Esophagus (tissue), 2 donors: ENCODE results near the gene VIPR1. TPM values are rescaled to one million over a fixed set of nuclear protein-coding genes. Genes with fewer than 3 reads are reported as not detected.

Experiments used
- H3K27ac ChIP-seq, 2 donors: one replicate each; pipeline ENCODE4 v1.5.1; 2013; ENCODE audit warnings: low read depth in 2 of 2, mild to moderate bottlenecking in 2 of 2, inconsistent platforms in 1 of 2, low read length in 1 of 2, moderate library complexity in 1 of 2
- H3K27me3 ChIP-seq, 2 donors: one replicate each; pipeline ENCODE4 v1.6.1; 2013; ENCODE audit warnings: low read length in 2 of 2, control low read depth in 1 of 2, mild to moderate bottlenecking in 1 of 2; ENCODE audit not compliant: insufficient read depth in 2 of 2, control insufficient read depth in 1 of 2
- H3K36me3 ChIP-seq, 2 donors: one replicate each; pipeline ENCODE4 v1.6.1; 2013; ENCODE audit warnings: low read length in 1 of 2; ENCODE audit not compliant: control insufficient read depth in 2 of 2, insufficient read depth in 2 of 2
- H3K4me1 ChIP-seq, 2 donors: one replicate each; pipeline ENCODE4 v1.6.1; 2013; ENCODE audit warnings: low read length in 1 of 2; ENCODE audit not compliant: control insufficient read depth in 2 of 2, insufficient read depth in 2 of 2
- H3K4me3 ChIP-seq, 2 donors: one replicate each; pipeline ENCODE4 v1.5.1; 2013; ENCODE audit warnings: low read length in 2 of 2, mild to moderate bottlenecking in 2 of 2, low read depth in 1 of 2, moderate library complexity in 1 of 2
- H3K9me3 ChIP-seq, 2 donors: one replicate each; pipeline ENCODE4 v1.6.1; 2013; ENCODE audit warnings: mild to moderate bottlenecking in 2 of 2, low read depth in 1 of 2, low read length in 1 of 2, moderate library complexity in 1 of 2; ENCODE audit not compliant: control insufficient read depth in 2 of 2, insufficient read depth in 1 of 2
- WGBS, 2 donors: extraction: QIAGEN DNeasy Blood & Tissue Kit; methylation state at CpG; one replicate each; pipeline ENCODE4 v1.1.7; 2013; 5-methylcytosine and 5-hydroxymethylcytosine counted together
- polyA plus RNA-seq, 2 donors: library from polyadenylated mRNA; stranded (reverse); fragments of 200-250 nt; gene quantifications; one replicate each; pipeline ENCODE4 v1.2.3, GENCODE V29; 2013
- donor health status: healthy with polysubstance abuse.
- donor health status: Bipolar disorder and iron deficiency.

The VIPR1 gene
- polyA plus RNA-seq, 2 donors = 3.6 to 7.0 TPM

DNA sequence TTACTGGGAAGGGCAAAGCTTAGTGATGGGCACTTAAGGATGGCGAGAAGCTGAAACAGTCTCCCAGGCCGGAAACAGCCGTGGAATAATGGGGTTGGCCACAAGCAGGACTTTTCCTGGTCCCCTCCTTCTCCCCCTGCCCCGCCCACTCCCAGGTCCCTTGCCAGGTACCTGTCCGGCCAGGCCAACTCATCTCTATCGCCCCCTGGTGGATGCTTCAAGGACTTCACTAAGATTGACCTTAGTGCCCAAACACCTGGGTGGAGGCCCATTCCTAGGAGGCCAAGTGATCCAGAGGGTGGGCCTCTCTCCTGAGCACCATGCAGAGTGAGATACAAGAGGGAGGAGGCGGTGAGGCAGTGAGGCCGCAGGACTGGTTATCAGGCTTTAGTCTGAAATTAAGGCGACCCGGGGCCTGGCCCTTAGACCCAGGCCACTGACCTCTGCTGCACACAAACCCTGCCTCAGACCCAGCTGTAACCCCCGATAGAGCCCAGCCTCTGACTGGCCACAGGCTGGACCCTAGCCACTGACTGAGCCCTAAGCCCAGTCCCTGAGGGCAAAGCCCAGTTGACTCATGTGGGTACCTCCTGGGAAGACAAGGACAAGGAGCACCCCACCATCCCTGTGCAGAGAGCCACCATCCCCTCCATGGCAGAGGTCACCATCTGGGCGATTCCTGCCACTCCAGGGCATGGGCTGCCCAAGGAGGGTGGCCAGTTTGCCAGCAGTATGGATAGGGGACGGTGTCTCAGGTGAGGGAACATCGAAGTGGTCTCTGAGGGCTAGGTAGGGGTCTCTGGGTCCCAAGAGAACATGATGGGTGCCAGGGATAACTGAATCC lies 37.6 kb downstream of the VIPR1 start:
- H3K4me3 ChIP-seq = no peak overlapping the region
- no peaks in the 10 kb centered on the region for H3K27me3 ChIP-seq
- H3K4me1 ChIP-seq = peaks cover 0 to 2% of the 10 kb centered on the region in 2 donors
- 57 to 58% methylated on average over 11 to 14 of the region's 14 CpGs for WGBS, 2 donors
- no peaks in the 10 kb centered on the region for H3K9me3 ChIP-seq
- no peak overlapping the region for H3K27ac ChIP-seq
- H3K36me3 ChIP-seq = no peaks in the 10 kb centered on the region

DNA sequence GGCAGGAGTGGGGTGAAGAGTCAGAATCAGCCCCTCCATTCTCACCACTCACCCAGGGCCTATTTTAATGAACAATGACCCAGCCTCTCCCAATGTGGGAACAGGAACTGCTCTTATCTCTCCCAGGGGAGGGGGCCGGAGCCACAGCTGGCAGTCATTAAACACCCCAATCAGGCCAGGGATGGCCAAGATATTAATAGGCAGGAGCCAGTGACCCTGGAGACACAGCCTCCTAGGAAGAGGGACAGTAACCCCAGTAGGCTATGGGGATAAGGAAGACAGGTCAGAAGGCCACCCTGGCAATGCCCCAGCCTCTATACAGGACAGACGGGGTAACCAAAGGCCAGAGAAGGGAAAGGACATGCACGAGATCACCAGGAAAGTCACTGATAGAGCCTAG lies 38.6 kb downstream of the VIPR1 start:
- 59 to 66% methylated on average over 3 of the region's 3 CpGs for WGBS, 2 donors
- Histone ChIP-seq H3K27ac (no peak overlapping the region), H3K4me3 (no peak overlapping the region), H3K36me3 (no peaks in the 10 kb centered on the region), H3K4me1 (peaks cover 0 to 2% of the 10 kb centered on the region in 2 donors), H3K27me3 (no peaks in the 10 kb centered on the region), H3K9me3 (no peaks in the 10 kb centered on the region)

DNA sequence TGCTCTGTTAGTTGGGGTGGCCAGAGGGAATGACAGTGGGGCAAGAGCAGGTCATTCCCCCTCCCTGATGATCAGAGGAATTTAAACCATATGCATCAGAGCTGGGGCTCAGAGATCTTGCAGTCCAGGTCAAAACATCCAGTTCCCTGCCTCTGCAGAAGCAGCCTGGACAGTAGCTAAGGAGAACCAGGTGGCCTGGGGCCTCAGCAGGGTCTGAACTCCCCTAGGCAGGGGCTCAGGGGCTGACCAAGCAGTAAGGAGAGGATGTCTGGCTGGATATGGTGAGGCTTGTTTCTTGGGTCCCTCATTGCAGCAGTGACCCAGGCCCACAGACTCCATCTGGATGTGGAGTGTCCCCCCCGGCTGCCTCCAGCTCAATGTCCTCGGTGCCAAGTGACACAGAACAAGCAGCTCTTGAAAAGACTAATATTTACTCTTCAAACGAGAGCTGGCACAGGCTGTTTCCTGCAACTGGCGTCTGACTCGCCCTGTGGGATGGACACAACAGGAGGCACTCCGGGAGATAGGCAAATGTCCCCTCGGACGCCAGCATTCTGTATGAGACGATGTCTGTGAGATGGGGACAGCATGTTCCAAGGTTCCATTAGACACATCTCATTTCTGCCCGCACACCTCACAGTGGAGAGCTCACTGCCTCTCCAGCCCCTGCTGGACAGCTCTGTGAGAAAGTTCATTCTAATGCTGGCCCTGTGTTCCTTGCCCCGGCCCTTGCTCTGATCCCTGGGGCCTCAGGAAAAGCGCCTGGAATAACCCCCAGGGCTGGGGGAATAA lies 42.2 kb downstream of the VIPR1 start:
- Histone ChIP-seq H3K27ac (peak overlapping the region; percentile 27 to 43), H3K36me3 (peaks cover 0 to 2% of the 10 kb centered on the region in 2 donors), H3K9me3 (no peaks in the 10 kb centered on the region), H3K27me3 (no peaks in the 10 kb centered on the region), H3K4me1 (peaks cover 2% of the 10 kb centered on the region in 2 donors), H3K4me3 (no peak overlapping the region)
- WGBS, 2 donors = 31 to 37% methylated on average over 12 of the region's 12 CpGs

DNA sequence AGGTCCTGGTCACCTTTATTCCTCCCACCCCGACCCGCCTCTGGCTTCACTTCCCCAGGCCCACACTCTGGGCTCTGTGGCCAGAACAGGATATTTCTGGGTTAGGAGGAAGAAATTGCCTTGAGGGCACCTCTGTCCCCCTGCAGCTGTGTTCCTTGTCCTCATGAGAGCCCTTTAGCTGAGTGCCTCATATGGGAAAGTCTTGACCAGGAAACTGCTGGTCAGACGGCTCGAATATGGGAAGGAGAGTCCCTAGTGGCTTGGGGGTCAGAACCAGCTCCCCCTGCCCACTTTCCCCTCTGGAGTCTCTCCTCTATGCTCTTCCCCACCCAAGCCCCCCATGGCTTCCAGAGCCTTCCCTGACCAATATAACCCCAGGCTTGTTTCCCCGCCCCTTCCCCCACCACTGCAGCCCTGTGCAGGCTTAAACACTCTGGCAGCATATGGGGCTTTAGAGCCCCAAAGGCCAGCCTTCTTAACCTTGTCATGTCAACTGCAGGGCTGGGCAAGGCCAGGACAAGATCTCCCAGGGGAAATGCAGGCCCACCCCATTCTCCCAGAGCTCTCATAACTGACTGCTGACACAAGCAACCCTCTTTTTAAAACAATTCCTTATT lies 42.9 kb downstream of the VIPR1 start:
- WGBS, 2 donors = 71 to 79% methylated on average over 5 of the region's 5 CpGs
- Histone ChIP-seq H3K36me3 (peaks cover 0 to 2% of the 10 kb centered on the region in 2 donors), H3K27me3 (no peaks in the 10 kb centered on the region), H3K27ac (peak overlapping the region; percentile 23 to 27), H3K9me3 (no peaks in the 10 kb centered on the region), H3K4me1 (peaks cover 0 to 2% of the 10 kb centered on the region in 2 donors), H3K4me3 (no peak overlapping the region)

DNA sequence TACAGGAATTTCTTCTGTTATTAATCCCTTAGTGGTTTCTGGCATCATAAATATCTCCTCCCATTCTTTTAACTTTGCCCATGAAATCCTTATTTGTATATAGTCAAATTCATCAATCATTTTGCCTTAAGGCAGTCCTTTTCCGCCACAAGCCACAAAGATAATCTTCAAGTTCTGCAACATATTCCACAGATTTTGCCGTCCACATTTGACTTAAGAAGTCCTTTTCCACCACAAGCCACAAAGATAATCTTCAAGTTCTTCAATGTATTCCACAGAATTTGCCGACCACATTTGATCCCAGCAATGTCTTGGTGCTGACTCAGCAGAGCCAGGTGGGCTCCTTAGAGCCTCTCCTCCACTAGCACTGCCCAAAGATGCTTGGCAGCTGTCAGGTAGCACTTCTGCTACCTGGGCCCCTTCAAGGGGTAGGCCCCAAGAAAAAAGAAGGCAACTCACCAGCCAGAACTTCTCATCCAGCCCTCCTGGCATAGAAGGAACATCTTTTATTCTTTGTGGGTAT lies 44.3 kb downstream of the VIPR1 start:
- Histone ChIP-seq H3K4me3 (no peak overlapping the region), H3K36me3 (peaks cover 0 to 2% of the 10 kb centered on the region in 2 donors), H3K9me3 (no peaks in the 10 kb centered on the region), H3K27ac (no peak overlapping the region), H3K4me1 (peaks cover 0 to 2% of the 10 kb centered on the region in 2 donors), H3K27me3 (no peaks in the 10 kb centered on the region)
- 60 to 79% methylated on average over 3 of the region's 3 CpGs for WGBS, 2 donors

DNA sequence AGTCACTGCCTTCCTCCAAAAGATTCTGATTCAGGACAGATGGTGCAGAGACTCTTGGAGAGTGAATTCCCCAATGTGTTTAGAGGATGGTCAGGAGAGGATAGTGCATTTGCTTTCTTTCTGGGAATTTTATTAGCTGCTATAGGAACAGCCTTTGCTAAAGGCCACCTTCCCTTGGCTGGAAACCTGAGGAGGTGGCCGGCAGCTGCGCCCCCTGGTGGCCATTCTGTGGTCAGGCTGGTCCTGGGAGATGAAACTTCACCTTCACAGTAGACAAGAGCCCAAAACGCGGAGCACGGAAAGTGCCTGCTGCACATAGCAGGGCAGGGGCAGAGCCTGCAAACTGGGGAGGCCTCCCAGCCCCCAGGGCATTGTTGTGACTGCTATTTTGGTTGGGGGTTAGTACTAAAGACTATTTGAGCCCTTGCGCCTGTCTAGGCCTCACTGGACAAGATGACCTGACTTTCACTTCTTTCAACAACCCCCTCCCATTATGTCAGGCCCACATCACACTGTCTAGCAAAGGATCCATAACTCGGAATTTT lies 45.0 kb downstream of the VIPR1 start:
- H3K36me3 ChIP-seq = peaks cover 2 to 3% of the 10 kb centered on the region in 2 donors
- no peak overlapping the region for H3K27ac ChIP-seq
- peaks cover 0 to 2% of the 10 kb centered on the region in 2 donors for H3K4me1 ChIP-seq
- H3K9me3 ChIP-seq = no peaks in the 10 kb centered on the region
- WGBS, 2 donors = 41 to 44% methylated on average over 7 of the region's 7 CpGs
- H3K27me3 ChIP-seq = no peaks in the 10 kb centered on the region
- no peak overlapping the region for H3K4me3 ChIP-seq

DNA sequence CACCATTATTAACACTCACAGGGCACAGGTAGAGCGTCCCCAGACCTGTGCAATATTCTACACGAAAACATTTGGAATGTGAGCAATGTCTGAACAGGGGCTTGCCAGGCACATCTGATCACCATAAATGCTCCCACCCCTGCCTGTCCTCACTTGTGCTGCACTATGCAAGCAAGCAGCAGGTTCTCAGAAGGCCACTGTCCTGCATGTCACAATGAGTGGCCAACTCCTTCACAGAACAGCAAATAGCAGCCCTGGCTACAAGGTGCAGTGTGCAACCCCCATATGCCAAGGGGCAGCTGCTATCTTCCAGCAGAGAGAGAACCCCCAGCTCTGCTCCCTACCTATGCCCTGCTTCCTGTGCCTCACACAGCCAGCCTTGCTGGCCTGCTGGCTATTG lies 46.7 kb downstream of the VIPR1 start:
- peaks cover 0 to 2% of the 10 kb centered on the region in 2 donors for H3K4me1 ChIP-seq
- no peaks in the 10 kb centered on the region for H3K9me3 ChIP-seq
- no peaks in the 10 kb centered on the region for H3K27me3 ChIP-seq
- peaks cover 2 to 3% of the 10 kb centered on the region in 2 donors for H3K36me3 ChIP-seq
- 85 to 91% methylated on average over 2 of the region's 2 CpGs for WGBS, 2 donors
- no peak overlapping the region for H3K27ac ChIP-seq
- no peak overlapping the region for H3K4me3 ChIP-seq

DNA sequence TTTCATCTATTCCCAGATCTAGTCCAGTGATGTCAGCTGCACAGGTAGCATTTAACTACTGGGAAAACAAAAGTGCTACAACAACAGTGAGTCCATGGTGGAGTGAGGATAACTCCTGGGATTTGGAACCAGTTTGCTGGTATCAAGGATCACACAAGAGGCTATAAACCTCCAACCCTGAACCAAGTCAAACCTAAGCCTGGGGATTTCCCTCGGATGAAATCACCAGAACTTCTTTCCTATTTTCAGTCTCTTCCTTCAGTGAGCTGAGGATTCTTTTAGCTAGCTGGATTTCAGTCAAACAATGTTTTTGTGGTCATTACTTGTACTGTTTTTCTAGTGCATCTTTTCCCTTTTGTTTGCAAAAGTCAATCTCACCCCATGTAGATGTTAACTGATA lies 47.8 kb downstream of the VIPR1 start:
- 52 to 89% methylated on average over 1 of the region's 1 CpG for WGBS, 2 donors
- H3K9me3 ChIP-seq = no peaks in the 10 kb centered on the region
- peaks cover 2 to 3% of the 10 kb centered on the region in 2 donors for H3K36me3 ChIP-seq
- no peak overlapping the region for H3K27ac ChIP-seq
- no peaks in the 10 kb centered on the region for H3K27me3 ChIP-seq
- H3K4me3 ChIP-seq = no peak overlapping the region
- H3K4me1 ChIP-seq = peaks cover 0 to 2% of the 10 kb centered on the region in 2 donors

DNA sequence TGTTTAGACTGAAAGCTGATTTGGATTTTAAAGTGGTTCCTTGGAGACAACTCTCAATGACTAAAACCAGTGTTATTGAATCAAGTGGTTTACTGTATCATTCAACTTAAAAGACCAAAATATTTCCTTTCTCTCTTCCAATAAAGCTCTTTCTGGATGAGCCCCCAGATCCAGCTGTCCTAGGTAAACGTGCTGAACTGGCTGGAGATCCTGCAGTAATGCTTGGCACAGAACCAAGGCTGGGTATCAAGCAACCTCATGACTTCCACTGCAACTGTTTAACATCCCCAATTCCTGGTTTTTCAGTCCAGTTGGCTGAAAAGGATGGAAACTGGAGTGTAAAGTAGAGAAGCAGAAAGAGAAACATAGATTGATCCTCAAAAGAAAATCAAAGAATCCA lies 50.4 kb downstream of the VIPR1 start:
- WGBS, 2 donors = 20 to 30% methylated on average over 1 of the region's 1 CpG
- Histone ChIP-seq H3K27ac (no peak overlapping the region), H3K36me3 (peaks cover 2 to 3% of the 10 kb centered on the region in 2 donors), H3K27me3 (no peaks in the 10 kb centered on the region), H3K9me3 (no peaks in the 10 kb centered on the region), H3K4me1 (no peaks in the 10 kb centered on the region), H3K4me3 (no peak overlapping the region)
